ENCODE data around the gene RFLNA. TPM values are rescaled to one million over a fixed set of nuclear protein-coding genes. Genes with fewer than 3 reads are reported as not detected.
A peak's percentile ranks its signal among the peaks of the same experiment; 100 is the strongest.

RFLNA gene
- total and polyA plus RNA-seq, 5 donors = 0.22 to 0.82 (median 0.61) TPM

- Histone ChIP-seq H3K27ac (ENCODE audit: low read length) (no peak overlapping the region), H3K4me3 (ENCODE audit: low read length) (no peak overlapping the region), H3K4me1 (ENCODE audit: control insufficient read depth, insufficient read depth, low read length) (no peaks in the 10 kb centered on the region), H3K9me3 (ENCODE audit: control insufficient read depth, low read length) (no peaks in the 10 kb centered on the region), H3K27me3 (ENCODE audit: control insufficient read depth, insufficient read depth) (no peaks in the 10 kb centered on the region)
- intact Hi-C loops (cut with DNase I) = no loop called here
- ATAC-seq = no peak
- no peak for DNase-seq
- WGBS = 90% methylated on average over 3 of the region's 3 CpGs
Observed at GRCh38 chr12:124338876-124339603, 44.1 kb downstream of the RFLNA start.

DNA sequence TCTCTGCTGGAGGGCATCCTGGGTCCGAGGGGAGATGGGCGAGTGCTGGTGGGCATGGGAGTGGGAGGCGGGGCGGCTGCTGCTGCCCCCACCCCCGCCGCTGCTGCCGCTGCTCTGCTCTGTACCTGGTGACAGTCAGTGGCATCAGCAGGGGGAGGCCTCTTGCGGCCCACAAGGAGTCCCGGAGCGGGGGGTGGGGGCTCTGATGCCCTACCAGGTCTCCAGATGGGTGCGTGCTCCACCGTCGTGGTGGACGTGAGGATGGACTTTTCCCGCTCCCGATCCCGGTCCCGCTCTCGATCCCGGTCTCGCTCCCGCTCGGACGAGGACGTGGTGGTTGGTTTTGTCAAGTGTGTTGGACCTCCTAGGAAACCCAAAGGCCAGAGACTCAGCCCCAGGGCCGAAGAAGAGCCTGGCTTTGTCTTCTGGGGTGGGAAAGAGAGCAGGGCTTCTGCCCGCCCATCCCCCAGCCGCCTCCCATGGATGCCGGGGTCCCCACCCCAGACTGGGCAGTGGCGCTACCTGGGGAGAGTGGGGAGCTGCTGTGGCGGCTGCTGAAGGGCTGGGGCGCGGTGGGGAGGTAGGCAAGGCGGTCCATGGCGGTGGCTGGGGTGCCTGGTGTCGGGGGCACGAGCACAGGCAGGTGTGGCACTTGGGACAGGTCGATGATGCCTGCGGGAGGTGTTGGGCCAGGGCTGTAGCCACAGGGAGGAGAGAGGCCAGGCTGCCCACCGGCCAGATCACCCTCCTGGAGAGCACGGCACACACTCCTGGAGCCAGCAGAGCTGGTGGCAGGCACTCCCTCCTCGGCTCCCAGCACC is 45.4 kb downstream of the RFLNA start:
- WGBS = 93% methylated on average over 42 of the region's 42 CpGs
- H3K27me3 ChIP-seq (ENCODE audit: control insufficient read depth, insufficient read depth) = no peaks in the 10 kb centered on the region
- ATAC-seq (no peak), DNase-seq (peak in 1 of 3 donors; percentile 46)
- H3K4me3 ChIP-seq (ENCODE audit: low read length) = no peak overlapping the region
- intact Hi-C loops (cut with DNase I) = loop anchor here in 1 of 4 donors (10.0 kb wide), 1 partner anchor 435 kb away; no protein-coding TSS in a partner anchor
- H3K9me3 ChIP-seq (ENCODE audit: control insufficient read depth, low read length) = no peaks in the 10 kb centered on the region
- H3K4me1 ChIP-seq (ENCODE audit: control insufficient read depth, insufficient read depth, low read length) = no peaks in the 10 kb centered on the region
- no peak overlapping the region for H3K27ac ChIP-seq (ENCODE audit: low read length)

GRCh38 chr12:124341645-124342069 is 46.8 kb downstream of the RFLNA start:
- DNase-seq (peak in 1 of 3 donors; percentile 60), ATAC-seq (no peak)
- Histone ChIP-seq H3K9me3 (ENCODE audit: control insufficient read depth, low read length) (no peaks in the 10 kb centered on the region), H3K27me3 (ENCODE audit: control insufficient read depth, insufficient read depth) (no peaks in the 10 kb centered on the region), H3K27ac (ENCODE audit: low read length) (no peak overlapping the region), H3K4me1 (ENCODE audit: control insufficient read depth, insufficient read depth, low read length) (no peaks in the 10 kb centered on the region), H3K4me3 (ENCODE audit: low read length) (no peak overlapping the region)
- intact Hi-C loops (cut with DNase I) = loop anchor here in 1 of 4 donors (10.0 kb wide), 1 partner anchor 433 kb away; no protein-coding TSS in a partner anchor
- WGBS = 92% methylated on average over 27 of the region's 27 CpGs

DNA sequence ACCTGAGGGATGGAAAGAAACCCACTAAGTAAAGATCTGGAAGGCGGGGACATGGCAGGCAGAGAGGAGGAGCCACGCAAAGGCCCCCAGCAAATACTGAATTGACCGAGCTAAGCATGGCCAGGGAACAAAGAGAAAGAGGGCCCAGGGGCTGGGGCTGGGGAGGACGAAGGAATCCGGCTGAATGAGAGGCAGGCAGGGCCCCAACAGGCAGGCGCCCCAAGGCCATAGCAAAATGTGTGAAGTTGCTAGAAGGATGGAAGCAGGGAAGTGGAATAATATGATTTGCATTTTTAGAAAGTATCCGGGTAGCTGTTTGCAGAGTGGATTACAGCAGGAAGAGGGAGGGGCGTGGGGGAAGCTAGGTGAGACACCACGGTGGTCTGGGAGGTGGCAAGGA is 49.1 kb downstream of the RFLNA start:
- Histone ChIP-seq H3K4me3 (ENCODE audit: low read length) (no peak overlapping the region), H3K9me3 (ENCODE audit: control insufficient read depth, low read length) (no peaks in the 10 kb centered on the region), H3K27ac (ENCODE audit: low read length) (no peak overlapping the region), H3K27me3 (ENCODE audit: control insufficient read depth, insufficient read depth) (no peaks in the 10 kb centered on the region), H3K4me1 (ENCODE audit: control insufficient read depth, insufficient read depth, low read length) (no peaks in the 10 kb centered on the region)
- intact Hi-C loops (cut with DNase I) = loop anchor here in 1 of 4 donors (10.0 kb wide), 1 partner anchor 431 kb away; no protein-coding TSS in a partner anchor
- DNase-seq (peak in 1 of 3 donors; percentile 28), ATAC-seq (no peak)
- 86% methylated on average over 9 of the region's 9 CpGs for WGBS

DNA sequence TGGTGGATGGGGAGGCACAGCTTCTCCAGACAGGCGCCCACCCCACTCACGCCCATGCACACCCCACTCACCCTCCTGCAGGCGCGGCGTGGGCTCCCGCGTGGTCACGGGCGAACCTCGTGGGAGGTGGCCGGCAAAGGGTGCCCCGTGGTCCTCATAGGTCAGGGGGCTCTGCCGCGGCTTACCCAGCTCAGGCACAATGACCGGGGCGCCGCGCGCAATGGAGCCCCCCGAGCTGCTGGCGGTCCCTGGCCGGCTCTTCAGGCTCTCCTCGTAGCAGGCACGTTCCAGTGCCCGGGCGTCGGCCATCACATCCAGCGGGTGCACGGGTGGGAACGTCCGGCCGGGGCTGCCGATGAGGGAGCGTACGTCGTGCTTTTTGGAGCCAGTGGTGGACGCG is 49.6 kb downstream of the RFLNA start:
- intact Hi-C loops (cut with DNase I) = loop anchor here in 1 of 4 donors (10.0 kb wide), 1 partner anchor 430 kb away; no protein-coding TSS in a partner anchor

DNA sequence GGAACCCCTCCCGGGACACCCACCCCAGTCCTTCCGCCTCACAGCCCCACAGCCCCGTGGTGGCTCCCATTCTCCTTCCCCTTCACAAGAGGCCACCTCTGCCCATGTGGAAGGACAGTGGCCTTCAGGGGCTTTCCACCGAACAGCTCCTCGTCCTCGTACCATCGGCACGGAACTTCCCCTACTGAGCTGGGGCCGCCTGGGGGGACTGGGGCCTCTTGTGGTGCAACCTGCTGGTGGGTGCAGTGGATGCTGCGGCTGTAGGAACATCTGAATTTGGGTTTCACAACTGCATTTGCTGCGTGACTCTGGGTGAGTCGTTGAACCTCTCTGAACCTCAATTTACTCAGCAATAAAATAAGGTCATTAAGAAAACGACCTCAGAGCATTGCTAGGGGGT is 50.9 kb downstream of the RFLNA start:
- ATAC-seq = no peak
- H3K4me3 ChIP-seq (ENCODE audit: low read length) = no peak overlapping the region
- intact Hi-C loops (cut with DNase I) = loop anchor here in 1 of 4 donors (10.0 kb wide), 1 partner anchor 429 kb away; no protein-coding TSS in a partner anchor
- DNase-seq = peak in 1 of 3 donors; percentile 60
- H3K9me3 ChIP-seq (ENCODE audit: control insufficient read depth, low read length) = no peaks in the 10 kb centered on the region
- no peaks in the 10 kb centered on the region for H3K4me1 ChIP-seq (ENCODE audit: control insufficient read depth, insufficient read depth, low read length)
- no peaks in the 10 kb centered on the region for H3K27me3 ChIP-seq (ENCODE audit: control insufficient read depth, insufficient read depth)
- 83% methylated on average over 13 of the region's 13 CpGs for WGBS
- H3K27ac ChIP-seq (ENCODE audit: low read length) = no peak overlapping the region

More for the DNA sequence above, 49.6 kb downstream of the RFLNA start:
- DNase-seq (peak in 1 of 3 donors; percentile 52), ATAC-seq (peak in 1 of 2 donors; percentile 7)
- Histone ChIP-seq H3K27ac (ENCODE audit: low read length) (no peak overlapping the region), H3K9me3 (ENCODE audit: control insufficient read depth, low read length) (no peaks in the 10 kb centered on the region), H3K4me3 (ENCODE audit: low read length) (no peak overlapping the region), H3K4me1 (ENCODE audit: control insufficient read depth, insufficient read depth, low read length) (no peaks in the 10 kb centered on the region), H3K27me3 (ENCODE audit: control insufficient read depth, insufficient read depth) (no peaks in the 10 kb centered on the region)
- 94% methylated on average over 38 of the region's 38 CpGs for WGBS

GRCh38 chr12:124346425-124347168 is 51.7 kb downstream of the RFLNA start:
- H3K9me3 ChIP-seq (ENCODE audit: control insufficient read depth, low read length) = no peaks in the 10 kb centered on the region
- H3K4me3 ChIP-seq (ENCODE audit: low read length) = no peak overlapping the region
- DNase-seq (peak in 1 of 3 donors; percentile 58), ATAC-seq (no peak)
- H3K4me1 ChIP-seq (ENCODE audit: control insufficient read depth, insufficient read depth, low read length) = no peaks in the 10 kb centered on the region
- 93% methylated on average over 38 of the region's 38 CpGs for WGBS
- H3K27me3 ChIP-seq (ENCODE audit: control insufficient read depth, insufficient read depth) = no peaks in the 10 kb centered on the region
- no peak overlapping the region for H3K27ac ChIP-seq (ENCODE audit: low read length)
- intact Hi-C loops (cut with DNase I) = loop anchor here in 1 of 4 donors (10.0 kb wide), 1 partner anchor 428 kb away; no protein-coding TSS in a partner anchor

DNA sequence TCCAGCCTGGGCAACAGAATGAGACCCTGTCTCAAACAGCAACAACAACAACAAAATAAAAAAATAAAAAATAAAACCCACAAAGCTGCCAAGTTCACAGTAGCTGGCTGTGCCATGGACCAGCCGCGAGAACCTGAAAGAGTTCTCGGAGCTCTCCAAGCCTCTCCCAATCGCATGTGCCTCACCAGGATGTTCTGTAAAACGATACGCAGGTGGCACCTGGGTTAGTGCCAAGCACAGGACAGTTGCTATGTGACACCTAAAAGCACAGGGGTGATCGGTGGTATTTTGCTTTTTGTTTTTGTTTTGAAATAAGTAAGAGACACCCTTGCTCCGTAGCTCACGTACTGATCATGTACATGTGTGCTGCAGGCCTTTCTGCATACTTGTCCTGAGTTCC is 52.4 kb downstream of the RFLNA start:
- Histone ChIP-seq H3K27me3 (ENCODE audit: control insufficient read depth, insufficient read depth) (no peaks in the 10 kb centered on the region), H3K27ac (ENCODE audit: low read length) (no peak overlapping the region), H3K4me1 (ENCODE audit: control insufficient read depth, insufficient read depth, low read length) (no peaks in the 10 kb centered on the region), H3K4me3 (ENCODE audit: low read length) (no peak overlapping the region), H3K9me3 (ENCODE audit: control insufficient read depth, low read length) (no peaks in the 10 kb centered on the region)
- DNase-seq = peak in 1 of 3 donors; percentile 41
- no peak for ATAC-seq
- WGBS = 89% methylated on average over 9 of the region's 9 CpGs
- intact Hi-C loops (cut with DNase I) = loop anchor here in 1 of 4 donors (10.0 kb wide), 1 partner anchor 427 kb away; no protein-coding TSS in a partner anchor

DNA sequence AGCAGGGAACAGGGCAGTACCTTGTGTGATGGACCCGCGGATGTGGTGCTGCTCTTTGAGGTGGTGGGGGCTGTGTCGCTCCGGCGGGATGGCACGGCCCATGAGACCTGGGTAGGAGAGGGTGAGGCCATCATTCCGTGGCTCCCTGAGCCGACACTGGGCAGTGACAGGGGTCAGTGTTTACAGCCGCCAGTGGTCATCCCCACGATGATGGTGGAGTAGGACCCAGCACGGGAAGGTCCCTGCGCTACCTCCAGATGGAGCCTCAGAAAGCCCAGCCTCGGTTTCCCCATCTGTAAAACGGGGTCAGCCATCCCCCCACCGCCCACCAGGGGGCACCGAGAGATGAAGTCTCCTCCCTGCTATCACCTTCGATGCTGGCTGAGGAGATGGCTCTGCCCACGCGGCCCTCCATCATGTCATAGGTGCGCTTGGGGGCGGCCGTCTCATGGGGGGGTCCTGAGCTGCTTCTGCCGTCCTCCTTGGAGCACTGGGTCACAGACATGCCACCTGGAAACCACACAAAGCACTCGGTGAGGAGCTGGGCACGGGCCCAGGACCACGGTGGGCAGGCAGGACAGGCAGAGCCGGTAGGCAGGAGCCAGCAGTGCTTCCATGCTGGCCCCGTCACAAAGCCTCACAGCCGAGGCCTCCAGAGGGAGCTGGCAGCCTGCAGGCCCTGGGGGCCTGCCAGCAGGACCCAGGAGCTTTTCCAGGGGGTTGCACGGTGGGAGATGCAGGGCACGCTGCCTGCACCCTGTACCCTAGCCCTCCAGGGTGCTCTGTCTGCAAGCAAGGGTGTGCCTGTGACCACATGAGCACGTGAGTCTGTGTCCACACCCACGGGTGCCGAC is 53.1 kb downstream of the RFLNA start:
- 80% methylated on average over 34 of the region's 34 CpGs for whole genome bisulfite sequencing
- DNase-seq = peak in 1 of 3 donors; percentile 75
- Histone ChIP-seq H3K4me1 (ENCODE audit: control insufficient read depth, insufficient read depth, low read length) (peaks cover 3% of the 10 kb centered on the region), H3K27me3 (ENCODE audit: control insufficient read depth, insufficient read depth) (no peaks in the 10 kb centered on the region), H3K9me3 (ENCODE audit: control insufficient read depth, low read length) (no peaks in the 10 kb centered on the region), H3K4me3 (ENCODE audit: low read length) (no peak overlapping the region), H3K27ac (ENCODE audit: low read length) (no peak overlapping the region)
- no peak for ATAC-seq
- intact Hi-C loops (cut with DNase I) = loop anchor here in 1 of 4 donors (10.0 kb wide), 1 partner anchor 427 kb away; no protein-coding TSS in a partner anchor

Measured in right cardiac atrium (tissue), 5 donors.